ENCODE measurements around the gene TMEM168.
"Not testable (repeated sequence)": the region's sequence is repeated elsewhere in the genome, so short reads cannot be mapped to it uniquely, and the experiment has no call there.

TMEM168 gene

GRCh38 chr7:112799448-112800120 lies 9.4 kb upstream of the TMEM168 start:
- ATAC-seq (ENCODE audit: low read depth) (no peak), DNase-seq (ENCODE audit: low spot score) (no peak)
- no peak for TF ChIP-seq CTCF (IDR thresholded peaks at IDR 0.05; ENCODE audit: poor library complexity, severe bottlenecking)
- no peaks in the 10 kb centered on the region for H3K4me1 ChIP-seq (ENCODE audit: insufficient read depth, poor library complexity, severe bottlenecking)
- no peak overlapping the region for H3K4me3 ChIP-seq (ENCODE audit: severe bottlenecking)
- H3K9me3 ChIP-seq (ENCODE audit: severe bottlenecking), result no peaks in the 10 kb centered on the region
- H3K27me3 ChIP-seq (ENCODE audit: insufficient read depth, poor library complexity, severe bottlenecking), result no peaks in the 10 kb centered on the region
- H3K27ac ChIP-seq (ENCODE audit: poor library complexity, severe bottlenecking), result no peak overlapping the region
- no peaks in the 10 kb centered on the region for H3K36me3 ChIP-seq (ENCODE audit: low read depth)

GRCh38 chr7:112798274-112799159 lies 8.3 kb upstream of the TMEM168 start:
- TF ChIP-seq CTCF (IDR thresholded peaks at IDR 0.05; ENCODE audit: poor library complexity, severe bottlenecking), result no peak
- Histone ChIP-seq H3K27me3 (ENCODE audit: insufficient read depth, poor library complexity, severe bottlenecking) (no peaks in the 10 kb centered on the region), H3K4me3 (ENCODE audit: severe bottlenecking) (no peak overlapping the region), H3K4me1 (ENCODE audit: insufficient read depth, poor library complexity, severe bottlenecking) (no peaks in the 10 kb centered on the region), H3K27ac (ENCODE audit: poor library complexity, severe bottlenecking) (no peak overlapping the region), H3K36me3 (ENCODE audit: low read depth) (no peaks in the 10 kb centered on the region), H3K9me3 (ENCODE audit: severe bottlenecking) (no peaks in the 10 kb centered on the region)
- ATAC-seq (ENCODE audit: low read depth) (peak; percentile 21; the same call in 1 of the 3 replicates), DNase-seq (ENCODE audit: low spot score) (no peak)

GRCh38 chr7:112796552-112796951 lies 6.4 kb upstream of the TMEM168 start:
- H3K27me3 ChIP-seq (ENCODE audit: insufficient read depth, poor library complexity, severe bottlenecking); DNase-seq (ENCODE audit: low spot score); H3K9me3 ChIP-seq (ENCODE audit: severe bottlenecking); H3K36me3 ChIP-seq (ENCODE audit: low read depth); H3K4me3 ChIP-seq (ENCODE audit: severe bottlenecking); ATAC-seq (ENCODE audit: low read depth); H3K4me1 ChIP-seq (ENCODE audit: insufficient read depth, poor library complexity, severe bottlenecking); H3K27ac ChIP-seq (ENCODE audit: poor library complexity, severe bottlenecking): not testable (repeated sequence)

- DNase-seq (ENCODE audit: low spot score) (no peak), ATAC-seq (ENCODE audit: low read depth) (no peak)
- Histone ChIP-seq H3K4me1 (ENCODE audit: insufficient read depth, poor library complexity, severe bottlenecking) (no peaks in the 10 kb centered on the region), H3K36me3 (ENCODE audit: low read depth) (no peaks in the 10 kb centered on the region), H3K27ac (ENCODE audit: poor library complexity, severe bottlenecking) (no peak overlapping the region), H3K27me3 (ENCODE audit: insufficient read depth, poor library complexity, severe bottlenecking) (no peaks in the 10 kb centered on the region), H3K9me3 (ENCODE audit: severe bottlenecking) (no peaks in the 10 kb centered on the region), H3K4me3 (ENCODE audit: severe bottlenecking) (no peak overlapping the region)
- TF ChIP-seq CTCF (IDR thresholded peaks at IDR 0.05; ENCODE audit: poor library complexity, severe bottlenecking), result no peak
These were observed 2.2 kb upstream of the TMEM168 start for GRCh38 chr7:112792441-112792840.

- no peak for TF ChIP-seq CTCF (IDR thresholded peaks at IDR 0.05; ENCODE audit: poor library complexity, severe bottlenecking)
- no peak overlapping the region for H3K27ac ChIP-seq (ENCODE audit: poor library complexity, severe bottlenecking)
These were observed 1.4 kb upstream of the TMEM168 start for GRCh38 chr7:112791465-112792168.

More at GRCh38 chr7:112791465-112792168, 1.4 kb upstream of the TMEM168 start:
- DNase-seq (ENCODE audit: low spot score) (no peak), ATAC-seq (ENCODE audit: low read depth) (no peak)
- Histone ChIP-seq H3K4me3 (ENCODE audit: severe bottlenecking) (no peak overlapping the region), H3K36me3 (ENCODE audit: low read depth) (no peaks in the 10 kb centered on the region), H3K4me1 (ENCODE audit: insufficient read depth, poor library complexity, severe bottlenecking) (no peaks in the 10 kb centered on the region), H3K27me3 (ENCODE audit: insufficient read depth, poor library complexity, severe bottlenecking) (no peaks in the 10 kb centered on the region), H3K9me3 (ENCODE audit: severe bottlenecking) (no peaks in the 10 kb centered on the region)

Data from RWPE2 (cell line).